Hepatocyte (in vitro differentiated cells): Measurements from ENCODE around the gene EIF4ENIF1. TPM values are rescaled to one million over a fixed set of nuclear protein-coding genes. Genes with fewer than 3 reads are reported as not detected.
"Not testable (repeated sequence)": the region's sequence is repeated elsewhere in the genome, so short reads cannot be mapped to it uniquely, and the experiment has no call there.

ENCODE experiments used
- DNase-seq: peaks from one replicate; pipeline ENCODE4 v3.0.0-alpha.2; 2016; ENCODE audit warnings: low spot score
- H2AFZ ChIP-seq: fragments of 200-600 bp; sonication (generic); 2 replicates; pipeline ENCODE4 v1.6.0; 2016; ENCODE audit warnings: antibody characterized with exemption, mild to moderate bottlenecking
- H3K27ac ChIP-seq: fragments of 200-600 bp; sonication (generic); 2 replicates; pipeline ENCODE4 v1.5.1; 2016; ENCODE audit warnings: mild to moderate bottlenecking
- H3K27me3 ChIP-seq: fragments of 200-600 bp; sonication (generic); 2 replicates; pipeline ENCODE4 v1.6.1; 2016
- H3K36me3 ChIP-seq: fragments of 200-600 bp; sonication (generic); replicated peaks from 2 replicates; pipeline ENCODE4 v1.5.1; 2016; ENCODE audit warnings: low read depth; ENCODE audit not compliant: insufficient read depth
- H3K4me1 ChIP-seq: fragments of 200-600 bp; sonication (generic); 2 replicates; pipeline ENCODE4 v1.5.1; 2016; ENCODE audit warnings: mild to moderate bottlenecking, moderate library complexity; ENCODE audit not compliant: insufficient read depth
- H3K4me2 ChIP-seq: fragments of 200-600 bp; sonication (generic); 2 replicates; pipeline ENCODE4 v1.6.0; 2016
- H3K4me3 ChIP-seq: fragments of 200-600 bp; sonication (generic); 2 replicates; pipeline ENCODE4 v1.5.1; 2016; ENCODE audit warnings: mild to moderate bottlenecking
- H3K79me2 ChIP-seq: fragments of 200-600 bp; sonication (generic); 2 replicates; pipeline ENCODE4 v1.6.0; 2017; ENCODE audit warnings: mild to moderate bottlenecking
- H3K9me2 ChIP-seq: fragments of 200-600 bp; sonication (generic); replicated peaks from 2 replicates; pipeline ENCODE4 v1.6.0; 2017; ENCODE audit warnings: mild to moderate bottlenecking; ENCODE audit not compliant: insufficient read depth
- H3K9me3 ChIP-seq: fragments of 200-600 bp; sonication (generic); 2 replicates; pipeline ENCODE4 v1.5.1; 2016; ENCODE audit warnings: low read depth, mild to moderate bottlenecking
- H4K20me1 ChIP-seq: fragments of 200-600 bp; sonication (generic); 2 replicates; pipeline ENCODE4 v1.6.0; 2016; ENCODE audit warnings: mild to moderate bottlenecking; ENCODE audit not compliant: insufficient read depth, poor library complexity, severe bottlenecking
- EZH2 ChIP-seq: fragments of 200-600 bp; sonication (generic); IDR thresholded peaks from 2 replicates; pipeline ENCODE4 v1.6.1; 2016; ENCODE audit warnings: antibody characterized with exemption, mild to moderate bottlenecking, borderline replicate concordance
- EZH2phosphoT487 ChIP-seq: fragments of 200-600 bp; sonication (generic); IDR thresholded peaks from one replicate; pipeline ENCODE4 v1.6.1; 2018; ENCODE audit warnings: antibody characterized with exemption, mild to moderate bottlenecking, low read depth, moderate library complexity; ENCODE audit not compliant: unreplicated experiment, severe bottlenecking
- WGBS: methylation state at CpG from one replicate; pipeline ENCODE4 v1.1.6; 2016; ENCODE audit warnings: low lambda C conversion rate; ENCODE audit errors: missing lambda C conversion rate; 5-methylcytosine and 5-hydroxymethylcytosine counted together
- polyA plus RNA-seq: library from polyadenylated mRNA; unstranded; fragments of >200 nt; fragmentation: Nextera tagmentation; extraction: Ambion mirVana; gene quantifications from 2 replicates; pipeline ENCODE4 v1.2.1, GENCODE V29; 2016
- total RNA-seq: library from RNA; depleted of rRNA; stranded (reverse); fragments of >200 nt; gene quantifications from 2 replicates; pipeline ENCODE4 v1.2.3, GENCODE V29; 2014
- TF ChIP-seq, protein P1 (sequence below): fragments of 200-600 bp; sonication (generic); IDR thresholded peaks from 2 replicates; pipeline ENCODE4 v1.5.1; 2016; ENCODE audit warnings: antibody characterized with exemption, mild to moderate bottlenecking; ENCODE audit not compliant: poor library complexity

The EIF4ENIF1 gene
- total and polyA plus RNA-seq, 2 experiments from 2014 or later: 9.2 to 13.3 TPM

DNA sequence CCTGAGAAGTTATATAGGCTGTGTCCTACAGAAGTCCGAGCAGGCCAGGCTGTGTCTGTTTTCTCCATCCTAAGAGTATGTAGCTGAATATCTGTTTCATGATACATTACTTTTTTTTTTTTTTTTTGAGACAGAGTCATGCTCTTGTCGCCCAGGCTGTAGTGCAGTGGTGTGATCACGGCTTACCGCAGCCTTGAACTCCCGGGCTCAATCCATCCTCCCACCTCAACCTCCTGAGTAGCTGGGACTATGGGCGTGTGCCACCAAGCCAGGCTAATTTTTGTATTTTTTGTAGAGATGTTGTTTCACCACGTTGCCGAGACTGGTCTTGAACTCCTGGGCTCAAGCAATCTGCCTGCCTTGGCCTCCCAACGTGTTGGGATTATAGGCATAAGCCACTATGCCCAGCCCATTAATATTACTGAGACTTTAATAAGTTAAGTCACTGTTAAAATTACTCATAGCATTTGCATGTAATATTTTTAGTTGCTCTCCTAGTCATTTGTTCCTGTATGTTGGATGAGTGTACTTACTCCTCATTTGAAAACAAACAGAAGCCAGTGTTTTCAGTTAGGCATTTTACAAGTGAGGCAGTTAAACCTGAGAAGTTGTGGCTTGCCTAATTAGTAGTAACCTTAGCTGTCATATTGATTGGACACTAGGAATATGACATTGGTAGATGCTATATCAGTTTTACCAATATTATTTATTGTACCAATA lies 64.2 kb downstream of the EIF4ENIF1 start:
- no peak overlapping the region for H3K27ac ChIP-seq
- peaks cover 6% of the 10 kb centered on the region for H3K79me2 ChIP-seq
- WGBS: 94% methylated on average over 9 of the region's 9 CpGs
- no peak for DNase-seq
- no peak overlapping the region for H3K4me3 ChIP-seq
- TF ChIP-seq, protein P1, sequence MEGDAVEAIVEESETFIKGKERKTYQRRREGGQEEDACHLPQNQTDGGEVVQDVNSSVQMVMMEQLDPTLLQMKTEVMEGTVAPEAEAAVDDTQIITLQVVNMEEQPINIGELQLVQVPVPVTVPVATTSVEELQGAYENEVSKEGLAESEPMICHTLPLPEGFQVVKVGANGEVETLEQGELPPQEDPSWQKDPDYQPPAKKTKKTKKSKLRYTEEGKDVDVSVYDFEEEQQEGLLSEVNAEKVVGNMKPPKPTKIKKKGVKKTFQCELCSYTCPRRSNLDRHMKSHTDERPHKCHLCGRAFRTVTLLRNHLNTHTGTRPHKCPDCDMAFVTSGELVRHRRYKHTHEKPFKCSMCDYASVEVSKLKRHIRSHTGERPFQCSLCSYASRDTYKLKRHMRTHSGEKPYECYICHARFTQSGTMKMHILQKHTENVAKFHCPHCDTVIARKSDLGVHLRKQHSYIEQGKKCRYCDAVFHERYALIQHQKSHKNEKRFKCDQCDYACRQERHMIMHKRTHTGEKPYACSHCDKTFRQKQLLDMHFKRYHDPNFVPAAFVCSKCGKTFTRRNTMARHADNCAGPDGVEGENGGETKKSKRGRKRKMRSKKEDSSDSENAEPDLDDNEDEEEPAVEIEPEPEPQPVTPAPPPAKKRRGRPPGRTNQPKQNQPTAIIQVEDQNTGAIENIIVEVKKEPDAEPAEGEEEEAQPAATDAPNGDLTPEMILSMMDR: no peak
- TF ChIP-seq EZH2 (no peak), EZH2phosphoT487 (no peak)
- no peaks in the 10 kb centered on the region for H3K27me3 ChIP-seq
- no peaks in the 10 kb centered on the region for H3K4me1 ChIP-seq
- H4K20me1 ChIP-seq: no peaks in the 10 kb centered on the region
- H3K9me3 ChIP-seq: no peaks in the 10 kb centered on the region
- no peaks in the 10 kb centered on the region for H3K9me2 ChIP-seq
- no peak overlapping the region for H3K4me2 ChIP-seq
- no peak overlapping the region for H2AFZ ChIP-seq
- H3K36me3 ChIP-seq: no peaks in the 10 kb centered on the region

DNA sequence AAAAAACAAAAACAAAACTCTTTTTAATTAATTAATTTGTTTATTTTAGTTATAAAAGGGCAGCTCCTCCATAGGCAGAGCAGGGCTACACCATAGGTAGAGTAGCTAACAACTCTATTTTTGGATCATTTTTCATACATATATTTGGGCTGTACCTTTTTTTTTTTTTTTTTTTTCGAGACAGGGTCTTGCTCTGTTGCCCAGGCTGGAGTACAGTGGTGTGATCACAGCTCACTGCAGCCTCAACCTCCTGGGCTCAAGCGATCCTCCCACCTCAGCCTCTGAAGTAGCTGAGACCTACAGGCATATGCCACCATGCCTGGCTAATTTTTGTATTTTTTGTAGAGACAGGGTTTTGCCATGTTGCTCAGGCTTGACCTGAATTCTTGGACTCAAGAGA lies 87.3 kb downstream of the EIF4ENIF1 start:
- not testable (repeated sequence) for H4K20me1 ChIP-seq, H3K27ac ChIP-seq, H3K4me3 ChIP-seq, H3K9me2 ChIP-seq, H2AFZ ChIP-seq, H3K36me3 ChIP-seq, DNase-seq, H3K4me2 ChIP-seq, H3K9me3 ChIP-seq, H3K27me3 ChIP-seq
- 96% methylated on average over 2 of the region's 2 CpGs for WGBS
- peaks cover 74% of the 10 kb centered on the region for H3K79me2 ChIP-seq
- peaks cover 15% of the 10 kb centered on the region for H3K4me1 ChIP-seq

DNA sequence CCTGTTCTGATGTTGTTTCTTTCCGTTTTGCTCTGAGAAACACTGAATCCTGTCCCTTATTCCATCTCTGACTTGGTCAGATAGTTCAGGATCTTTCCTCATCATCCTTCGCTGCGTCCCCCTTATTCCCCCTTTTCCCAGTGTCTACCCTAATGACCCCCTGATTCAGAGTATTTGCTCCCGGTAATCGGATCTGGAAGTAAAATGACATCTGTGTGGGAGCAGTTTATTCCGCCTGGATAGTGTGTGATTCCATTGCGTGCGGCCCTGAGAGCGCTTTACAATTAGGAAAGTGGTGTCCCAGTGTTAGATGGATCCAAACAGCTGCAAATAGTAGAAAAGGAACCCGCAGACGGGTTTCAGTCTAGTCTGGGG lies 89.6 kb downstream of the EIF4ENIF1 start:
- WGBS: 4% methylated on average over 11 of the region's 11 CpGs

More for the DNA sequence above, 89.6 kb downstream of the EIF4ENIF1 start:
- TF ChIP-seq EZH2phosphoT487 (no peak), EZH2 (no peak)
- TF ChIP-seq, protein P1: no peak
- H3K9me2 ChIP-seq: no peaks in the 10 kb centered on the region
- H3K4me3 ChIP-seq: peak overlapping the region; percentile 92
- H3K79me2 ChIP-seq: peaks cover 52% of the 10 kb centered on the region
- H3K9me3 ChIP-seq: no peaks in the 10 kb centered on the region
- no peaks in the 10 kb centered on the region for H3K36me3 ChIP-seq
- peak; percentile 28 for DNase-seq
- no peaks in the 10 kb centered on the region for H3K27me3 ChIP-seq
- peak overlapping the region; percentile 95 for H3K4me2 ChIP-seq
- H3K4me1 ChIP-seq: peaks cover 15% of the 10 kb centered on the region
- no peaks in the 10 kb centered on the region for H4K20me1 ChIP-seq
- peak overlapping the region; percentile 89 for H3K27ac ChIP-seq
- peak overlapping the region; percentile 64 for H2AFZ ChIP-seq
